ENCODE measurements around the gene VMP1.

GRCh38 chr17:59699786-59700185 is 7.7 kb upstream of the VMP1 start:
- TF ChIP-seq, protein P1, sequence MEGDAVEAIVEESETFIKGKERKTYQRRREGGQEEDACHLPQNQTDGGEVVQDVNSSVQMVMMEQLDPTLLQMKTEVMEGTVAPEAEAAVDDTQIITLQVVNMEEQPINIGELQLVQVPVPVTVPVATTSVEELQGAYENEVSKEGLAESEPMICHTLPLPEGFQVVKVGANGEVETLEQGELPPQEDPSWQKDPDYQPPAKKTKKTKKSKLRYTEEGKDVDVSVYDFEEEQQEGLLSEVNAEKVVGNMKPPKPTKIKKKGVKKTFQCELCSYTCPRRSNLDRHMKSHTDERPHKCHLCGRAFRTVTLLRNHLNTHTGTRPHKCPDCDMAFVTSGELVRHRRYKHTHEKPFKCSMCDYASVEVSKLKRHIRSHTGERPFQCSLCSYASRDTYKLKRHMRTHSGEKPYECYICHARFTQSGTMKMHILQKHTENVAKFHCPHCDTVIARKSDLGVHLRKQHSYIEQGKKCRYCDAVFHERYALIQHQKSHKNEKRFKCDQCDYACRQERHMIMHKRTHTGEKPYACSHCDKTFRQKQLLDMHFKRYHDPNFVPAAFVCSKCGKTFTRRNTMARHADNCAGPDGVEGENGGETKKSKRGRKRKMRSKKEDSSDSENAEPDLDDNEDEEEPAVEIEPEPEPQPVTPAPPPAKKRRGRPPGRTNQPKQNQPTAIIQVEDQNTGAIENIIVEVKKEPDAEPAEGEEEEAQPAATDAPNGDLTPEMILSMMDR (IDR thresholded peaks at IDR 0.05): no peak
- TF ChIP-seq POLR2AphosphoS5 (IDR thresholded peaks at IDR 0.05; ENCODE audit: low read depth, low read length) (no peak), REST (IDR thresholded peaks at IDR 0.05; ENCODE audit: insufficient read depth in 1 of 2, low read depth in 2 of 2, low read length in 1 of 2) (no peak)
